GM18951 (cell line): ENCODE measurements around the gene MEG3.

Source experiments
- POLR2A ChIP-seq: IDR thresholded peaks from 4 replicates; pipeline ENCODE4 v1.6.1; 2011; ENCODE audit warnings: mild to moderate bottlenecking; ENCODE audit not compliant: insufficient read length, insufficient read depth; ENCODE audit errors: extremely low read depth
- in situ Hi-C: fragments of 300-500 bp; cut with MboI; formaldehyde crosslinking; loops from one replicate; pipeline ENCODE4 v1.12.0; 2022; ENCODE audit warnings: low sequenced_read_pairs, mixed read lengths, inconsistent platforms; ENCODE audit not compliant: unreplicated experiment

Gene MEG3

GRCh38 chr14:100898465-100898864 lies 72.5 kb downstream of the MEG3 start:
- in situ Hi-C loops = no loop called here
- TF ChIP-seq POLR2A = no peak

- TF ChIP-seq POLR2A = no peak
- in situ Hi-C loops = no loop called here
Observed at GRCh38 chr14:100898935-100899883, 73.3 kb downstream of the MEG3 start.

GRCh38 chr14:100899884-100900771 lies 74.2 kb downstream of the MEG3 start:
- in situ Hi-C loops = no loop called here
- TF ChIP-seq POLR2A = no peak

- in situ Hi-C loops = no loop called here
- no peak for TF ChIP-seq POLR2A
Observed at GRCh38 chr14:100900837-100901390, 75.0 kb downstream of the MEG3 start.

- in situ Hi-C loops = no loop called here
- no peak for TF ChIP-seq POLR2A
Observed at GRCh38 chr14:100901391-100902183, 75.7 kb downstream of the MEG3 start.

- TF ChIP-seq POLR2A = no peak
- in situ Hi-C loops = no loop called here
Observed at GRCh38 chr14:100902295-100903133, 76.6 kb downstream of the MEG3 start.

- in situ Hi-C loops = no loop called here
- TF ChIP-seq POLR2A = no peak
Observed at GRCh38 chr14:100903134-100903468, 77.2 kb downstream of the MEG3 start.

GRCh38 chr14:100903672-100904185 lies 77.8 kb downstream of the MEG3 start, which contains the start of gene RTL1:
Gene RTL1, minus strand, starts transcription at chr14:100903722. Its CDS starts 18,934 bp downstream, at chr14:100884788.
- in situ Hi-C loops = no loop called here
- no peak for TF ChIP-seq POLR2A

- in situ Hi-C loops = no loop called here
- no peak for TF ChIP-seq POLR2A
Observed at GRCh38 chr14:100904307-100905087, 78.6 kb downstream of the MEG3 start.

GRCh38 chr14:100905166-100905565 lies 79.2 kb downstream of the MEG3 start:
- in situ Hi-C loops = no loop called here
- no peak for TF ChIP-seq POLR2A

GRCh38 chr14:100906420-100906819 lies 80.5 kb downstream of the MEG3 start:
- in situ Hi-C loops = no loop called here
- no peak for TF ChIP-seq POLR2A
